ENCODE results near the gene RPS25. TPM values are rescaled to one million over a fixed set of nuclear protein-coding genes. Genes with fewer than 3 reads are reported as not detected.
"Not testable (repeated sequence)": the region's sequence is repeated elsewhere in the genome, so short reads cannot be mapped to it uniquely, and the experiment has no call there.

The RPS25 gene
- total RNA-seq, 6 donors from 2014 or later: 253 to 1,288 (median 830) TPM

DNA sequence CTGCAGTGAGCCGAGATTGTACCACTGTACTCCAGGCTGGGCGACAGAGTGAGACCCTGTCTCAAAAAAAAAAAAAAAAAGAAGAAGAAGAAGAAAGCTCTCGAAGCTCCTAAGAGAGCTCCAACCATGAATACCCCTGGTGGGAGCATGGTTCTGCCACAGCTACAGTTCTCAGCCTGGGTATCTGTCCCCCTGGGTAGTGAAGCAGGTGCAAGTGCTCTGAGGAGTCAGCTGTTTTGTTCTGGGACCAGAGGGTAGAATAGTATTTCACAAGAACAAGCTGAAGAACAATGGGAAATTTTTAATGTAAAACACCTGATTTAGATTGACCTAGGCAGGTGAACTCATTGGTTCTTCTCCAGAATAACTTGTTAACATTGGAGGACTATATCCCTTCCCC is 43.1 kb upstream of the RPS25 start:
- WGBS, 2 donors: 91 to 94% methylated on average over 3 of the region's 3 CpGs
- Histone ChIP-seq H3K27me3 (no peaks in the 10 kb centered on the region), H3K4me1 (peaks cover 10 to 18% (median 14%) of the 10 kb centered on the region in 4 donors), H3K4me3 (no peak overlapping the region), H3K36me3 (no peaks in the 10 kb centered on the region), H3K9me3 (no peaks in the 10 kb centered on the region), H3K27ac (no peak overlapping the region)
- TF ChIP-seq POLR2AphosphoS5 (IDR thresholded peaks at IDR 0.05) (no peak), CTCF (IDR thresholded peaks at IDR 0.05) (no peak), POLR2A (IDR thresholded peaks at IDR 0.05) (no peak), EP300 (IDR thresholded peaks at IDR 0.05) (no peak)
- ATAC-seq (ENCODE audit: low FRiP score in 2 of 2) (no peak), DNase-seq (no peak)

DNA sequence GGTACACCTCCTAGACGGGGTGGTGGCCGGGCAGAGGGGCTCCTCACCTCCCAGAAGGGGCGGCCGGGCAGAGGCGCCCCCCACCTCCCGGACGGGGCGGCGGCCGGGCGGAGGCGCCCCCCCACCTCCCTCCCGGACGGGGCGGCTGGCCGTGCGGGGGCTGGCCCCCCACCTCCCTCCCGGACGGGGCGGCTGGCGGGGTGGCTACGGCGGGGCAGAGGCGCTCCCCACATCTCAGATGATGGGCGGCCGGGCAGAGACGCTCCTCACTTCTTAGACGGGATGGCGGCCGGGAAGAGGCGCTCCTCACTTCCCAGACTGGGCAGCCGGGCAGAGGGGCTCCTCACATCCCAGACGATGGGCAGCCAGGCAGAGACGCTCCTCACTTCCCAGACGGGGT is 41.0 kb upstream of the RPS25 start:
- WGBS, 2 donors: 83 to 95% methylated on average over 2 to 5 of the region's 35 CpGs
- not testable (repeated sequence) for H3K4me3 ChIP-seq; H3K9me3 ChIP-seq; H3K27ac ChIP-seq; H3K27me3 ChIP-seq; ATAC-seq (ENCODE audit: low FRiP score in 2 of 2)
- Histone ChIP-seq H3K36me3 (peaks cover 0 to 12% (median 10%) of the 10 kb centered on the region in 4 donors), H3K4me1 (peaks cover 17 to 24% (median 18%) of the 10 kb centered on the region in 4 donors)
- DNase-seq: peak in 1 of 2 donors; percentile 74

DNA sequence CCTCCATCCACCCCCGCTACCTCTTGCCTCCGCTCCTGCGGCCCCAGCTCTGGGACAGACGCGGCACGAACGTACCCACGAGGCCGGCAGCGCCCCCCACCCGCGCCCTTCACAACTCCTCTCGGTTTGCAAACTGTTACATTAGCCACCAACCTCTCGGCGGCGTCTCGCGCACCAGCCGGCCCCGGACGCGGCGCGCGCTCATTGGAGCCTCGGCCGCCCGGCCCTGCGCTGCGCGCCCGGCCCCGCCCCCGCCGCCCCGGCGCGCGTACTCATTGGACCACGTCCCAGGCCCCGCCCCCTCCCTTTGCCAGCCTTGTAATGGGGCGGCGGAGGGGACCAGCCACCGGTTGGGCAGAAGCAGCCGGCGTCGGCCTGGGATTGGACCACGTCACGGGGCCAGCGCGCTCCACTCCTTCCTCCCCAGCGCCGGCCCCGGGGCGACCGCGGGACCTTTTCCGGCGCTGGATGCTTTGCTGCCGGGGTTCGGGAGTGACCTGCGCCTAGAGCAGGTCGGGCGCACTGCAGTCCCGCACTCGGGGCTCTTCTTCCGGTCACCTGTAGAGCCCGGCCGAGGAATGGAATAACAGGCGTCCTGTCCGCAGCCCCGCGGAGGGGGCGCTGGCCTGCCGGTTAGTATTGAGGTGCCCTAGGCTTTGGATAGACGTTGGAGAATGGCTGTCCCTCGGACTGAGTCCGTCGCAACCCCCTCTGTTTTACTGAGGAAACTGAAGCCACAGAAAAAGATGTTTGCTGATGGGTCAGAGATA is 39.0 kb upstream of the RPS25 start, which contains the start of gene HYOU1:
HYOU1 (minus strand) TSS at position 206 of the 770 bp plus-strand sequence. CDS start 1,045 bp downstream, outside the sequence.
- TF ChIP-seq EP300 (IDR thresholded peaks at IDR 0.05) (no peak), POLR2A (IDR thresholded peaks at IDR 0.05) (peak in 3 of 4 donors; percentile 31 to 78 (median 66)), POLR2AphosphoS5 (IDR thresholded peaks at IDR 0.05) (peak; percentile 44 to 66), CTCF (IDR thresholded peaks at IDR 0.05) (peak in 4 of 6 experiments; percentile 21 to 47 (median 42))
- peaks cover 12 to 32% (median 29%) of the 10 kb centered on the region in 4 donors for H3K36me3 ChIP-seq
- H3K4me1 ChIP-seq: peaks cover 14 to 24% (median 18%) of the 10 kb centered on the region in 4 donors
- no peaks in the 10 kb centered on the region for H3K9me3 ChIP-seq
- ATAC-seq (ENCODE audit: low FRiP score in 2 of 2) (peak; percentile 99), DNase-seq (peak; percentile 99)
- H3K4me3 ChIP-seq: peak within 1 kb of the TSS; percentile 81 to 99 (median 93)
- no peaks in the 10 kb centered on the region for H3K27me3 ChIP-seq
- WGBS, 2 donors: 0 to 1% methylated on average over 1 to 26 of the region's 79 CpGs
- peak within 1 kb of the TSS; percentile 81 to 90 (median 88) for H3K27ac ChIP-seq

DNA sequence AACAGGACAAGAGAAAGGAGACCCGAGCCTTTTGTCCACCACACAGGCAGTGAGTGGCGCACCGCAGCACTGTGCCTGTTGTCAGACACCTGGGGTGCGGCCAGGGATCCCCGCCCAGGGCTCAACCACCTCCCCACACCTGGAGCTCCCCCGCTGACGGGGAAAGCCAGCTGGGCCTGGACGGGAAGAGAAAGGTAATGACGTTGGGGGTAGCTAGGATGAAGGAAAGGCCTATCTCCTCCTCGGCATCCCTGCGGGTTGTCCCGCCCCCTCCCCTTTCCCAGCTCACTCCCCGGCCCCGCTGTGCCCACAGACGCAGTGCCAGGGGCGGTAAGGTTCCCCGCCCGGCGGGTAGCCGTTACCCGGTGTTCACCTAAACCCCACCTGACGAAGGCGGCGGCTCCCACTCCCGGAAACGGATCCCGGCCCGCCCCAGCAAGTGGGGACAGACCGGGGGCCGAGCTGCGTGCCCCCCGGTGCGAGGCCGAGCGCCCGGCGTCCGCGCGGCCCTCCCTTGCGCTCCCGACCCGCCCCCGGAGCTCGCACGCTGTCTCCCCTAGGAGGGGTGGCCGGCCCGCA is 38.4 kb upstream of the RPS25 start:
- WGBS, 2 donors: 0% methylated on average over 1 to 19 of the region's 48 CpGs
- H3K9me3 ChIP-seq: no peaks in the 10 kb centered on the region
- peaks cover 17 to 38% (median 36%) of the 10 kb centered on the region in 4 donors for H3K36me3 ChIP-seq
- DNase-seq: peak in 1 of 2 donors; percentile 51
- peak overlapping the region; percentile 81 to 99 (median 93) for H3K4me3 ChIP-seq
- ATAC-seq (ENCODE audit: low FRiP score in 2 of 2): peak; percentile 4 to 41
- TF ChIP-seq POLR2AphosphoS5 (IDR thresholded peaks at IDR 0.05) (no peak), EP300 (IDR thresholded peaks at IDR 0.05) (no peak), CTCF (IDR thresholded peaks at IDR 0.05) (no peak), POLR2A (IDR thresholded peaks at IDR 0.05) (no peak)
- no peaks in the 10 kb centered on the region for H3K27me3 ChIP-seq
- peaks cover 14 to 24% (median 18%) of the 10 kb centered on the region in 4 donors for H3K4me1 ChIP-seq
- H3K27ac ChIP-seq: peak overlapping the region; percentile 81 to 90 (median 88)

- no peak for DNase-seq
- H3K27ac ChIP-seq: peak overlapping the region in 2 of 4 donors; percentile 90
- WGBS, 2 donors: 46 to 55% methylated on average over 6 of the region's 6 CpGs
- no peaks in the 10 kb centered on the region for H3K9me3 ChIP-seq
- H3K4me1 ChIP-seq: peaks cover 14 to 24% (median 18%) of the 10 kb centered on the region in 4 donors
- H3K36me3 ChIP-seq: peaks cover 17 to 44% (median 42%) of the 10 kb centered on the region in 4 donors
- H3K4me3 ChIP-seq: peak overlapping the region; percentile 81 to 99 (median 93)
- H3K27me3 ChIP-seq: no peaks in the 10 kb centered on the region
- ATAC-seq (ENCODE audit: low FRiP score in 2 of 2): no peak
- TF ChIP-seq POLR2AphosphoS5 (IDR thresholded peaks at IDR 0.05) (no peak), POLR2A (IDR thresholded peaks at IDR 0.05) (no peak), CTCF (IDR thresholded peaks at IDR 0.05) (no peak), EP300 (IDR thresholded peaks at IDR 0.05) (no peak)
Observed at GRCh38 chr11:119055901-119056300, 37.8 kb upstream of the RPS25 start.
